Renal cortical epithelial cell (primary cell): ENCODE results near the gene RAB3GAP1. TPM values are rescaled to one million over a fixed set of nuclear protein-coding genes. Genes with fewer than 3 reads are reported as not detected.
"Not testable (repeated sequence)": the region's sequence is repeated elsewhere in the genome, so short reads cannot be mapped to it uniquely, and the experiment has no call there.

Experiments used
- DNase-seq: peaks from one replicate; pipeline ENCODE4 v3.0.0-alpha.2; 2011; ENCODE audit warnings: low read depth
- total RNA-seq: library from RNA; depleted of rRNA; stranded (reverse); fragments of >200 nt; gene quantifications from 2 replicates; pipeline ENCODE4 v1.2.3, GENCODE V29; 2014

Gene RAB3GAP1
- total RNA-seq, 1 donor from 2014 or later: 95.4 TPM

DNA sequence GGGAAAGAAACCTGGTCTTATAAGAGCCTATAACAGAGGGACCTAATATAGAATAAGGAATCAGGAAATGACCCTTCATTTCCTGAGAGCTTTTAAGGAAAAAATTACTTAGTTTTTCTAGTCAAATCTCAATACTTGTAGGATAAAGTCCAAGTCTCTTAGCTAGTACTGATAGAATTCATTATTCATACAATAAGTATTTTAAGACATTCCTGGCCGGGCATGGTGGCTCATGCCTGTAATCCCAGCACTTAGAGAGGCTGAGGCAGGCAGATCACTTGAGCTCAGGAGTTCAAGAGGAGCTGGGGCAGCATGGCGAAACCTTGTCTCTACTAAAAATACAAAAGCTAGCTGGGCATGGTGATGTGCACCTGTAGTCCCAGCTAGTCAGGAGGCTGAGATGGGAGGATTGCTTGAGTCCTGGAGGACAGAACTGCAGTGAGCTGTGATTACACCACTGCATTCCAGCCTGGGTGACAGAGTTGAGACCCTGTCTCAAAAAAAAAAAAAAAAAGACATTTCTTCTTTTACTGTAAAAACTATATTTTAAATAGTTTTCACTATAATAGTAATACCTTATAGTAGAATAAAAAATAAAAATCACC lies 3.2 kb downstream of the RAB3GAP1 start:
- peak; percentile 36 for DNase-seq

DNA sequence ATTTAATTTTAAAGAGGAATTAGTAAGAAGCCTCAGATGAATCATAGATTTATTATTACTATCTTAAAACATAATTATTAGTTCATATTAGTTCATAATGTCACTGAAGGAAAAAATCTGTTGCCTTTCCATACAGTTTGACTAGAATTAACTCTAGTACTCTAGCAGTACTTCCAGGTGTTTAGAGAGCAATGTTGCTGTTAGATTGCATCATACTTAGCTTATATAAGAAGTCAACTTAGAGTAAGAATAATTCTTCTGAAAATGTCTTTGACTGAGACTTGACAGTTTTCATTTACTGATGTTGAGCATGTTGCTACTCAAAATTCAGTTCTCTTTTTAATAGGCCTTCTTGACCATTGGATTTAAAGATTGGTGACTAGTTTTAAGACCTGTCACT lies 4.7 kb downstream of the RAB3GAP1 start:
- DNase-seq: peak; percentile 40

DNA sequence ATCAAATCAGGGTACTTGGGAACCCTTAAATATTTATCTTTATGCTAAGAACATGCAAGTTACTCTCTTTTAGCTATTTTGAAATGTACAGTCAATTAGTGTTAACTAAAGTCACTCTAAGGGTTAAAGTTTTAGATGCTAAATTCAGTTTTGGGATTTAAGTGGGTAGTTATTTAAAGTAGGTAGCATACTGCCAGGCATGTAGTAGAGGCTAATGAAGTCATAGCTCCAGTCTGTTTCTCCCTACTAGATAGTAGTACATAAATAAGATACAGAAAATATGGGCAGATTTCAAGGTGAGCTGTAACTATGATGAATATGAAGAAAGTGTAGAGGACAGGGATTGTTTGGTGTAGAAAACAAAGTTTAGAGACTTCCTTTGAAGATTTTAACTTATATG lies 7.5 kb downstream of the RAB3GAP1 start:
- no peak for DNase-seq

DNA sequence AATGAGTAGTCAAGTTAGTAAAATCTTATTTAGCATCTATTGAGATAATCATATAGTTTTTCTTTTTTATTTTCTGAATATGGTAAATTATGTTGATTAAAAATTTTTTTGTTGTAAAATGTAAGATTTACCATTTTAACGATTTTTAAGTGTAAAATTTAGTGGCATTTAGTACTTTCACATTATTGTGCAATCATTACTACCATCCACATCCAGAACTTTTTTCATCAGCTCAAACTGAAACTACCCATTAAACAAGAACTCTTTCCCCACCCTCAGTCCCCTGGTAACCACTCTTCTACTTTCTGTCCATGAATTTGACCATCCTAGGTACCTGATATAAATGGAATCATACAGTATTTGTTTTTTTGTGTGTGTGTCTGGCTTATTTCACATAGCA lies 11.1 kb downstream of the RAB3GAP1 start:
- no peak for DNase-seq

DNA sequence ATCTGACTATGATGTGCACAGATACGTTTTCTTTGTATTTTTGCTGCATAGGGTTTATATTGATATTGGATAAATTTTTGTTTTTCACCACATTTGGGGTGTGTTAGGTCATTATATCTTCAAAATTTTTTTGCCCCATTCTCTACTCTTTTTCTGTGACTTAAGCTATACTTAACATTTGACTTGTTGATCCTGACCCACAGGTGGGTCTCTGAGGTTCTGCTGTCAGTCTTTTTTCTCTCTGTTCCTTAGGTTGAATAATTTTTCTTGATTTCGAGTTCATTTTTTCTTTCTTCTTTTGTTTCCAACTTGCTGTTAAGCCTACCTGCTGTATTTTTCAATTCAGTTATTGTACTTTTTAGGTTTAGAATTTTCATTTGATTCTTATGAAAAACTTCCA lies 12.1 kb downstream of the RAB3GAP1 start:
- no peak for DNase-seq

DNA sequence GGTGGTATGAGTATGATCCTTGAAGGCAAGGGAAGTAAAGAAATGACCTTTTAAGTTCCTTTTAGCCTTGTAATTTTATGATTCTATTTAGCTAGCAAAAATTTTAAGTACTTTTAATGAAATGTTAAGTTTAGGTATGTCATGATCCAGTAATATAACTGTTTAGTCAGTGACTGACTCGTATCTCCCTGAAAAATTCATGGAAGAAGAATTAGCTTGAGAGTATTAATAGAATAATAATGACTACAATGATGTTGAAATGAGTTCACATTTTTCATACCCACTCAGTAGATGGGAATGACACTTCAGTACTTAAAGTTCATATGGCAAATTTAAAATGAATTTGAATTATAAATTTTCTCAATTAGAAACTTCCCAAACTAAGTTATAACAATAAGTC lies 14.6 kb downstream of the RAB3GAP1 start:
- no peak for DNase-seq

DNA sequence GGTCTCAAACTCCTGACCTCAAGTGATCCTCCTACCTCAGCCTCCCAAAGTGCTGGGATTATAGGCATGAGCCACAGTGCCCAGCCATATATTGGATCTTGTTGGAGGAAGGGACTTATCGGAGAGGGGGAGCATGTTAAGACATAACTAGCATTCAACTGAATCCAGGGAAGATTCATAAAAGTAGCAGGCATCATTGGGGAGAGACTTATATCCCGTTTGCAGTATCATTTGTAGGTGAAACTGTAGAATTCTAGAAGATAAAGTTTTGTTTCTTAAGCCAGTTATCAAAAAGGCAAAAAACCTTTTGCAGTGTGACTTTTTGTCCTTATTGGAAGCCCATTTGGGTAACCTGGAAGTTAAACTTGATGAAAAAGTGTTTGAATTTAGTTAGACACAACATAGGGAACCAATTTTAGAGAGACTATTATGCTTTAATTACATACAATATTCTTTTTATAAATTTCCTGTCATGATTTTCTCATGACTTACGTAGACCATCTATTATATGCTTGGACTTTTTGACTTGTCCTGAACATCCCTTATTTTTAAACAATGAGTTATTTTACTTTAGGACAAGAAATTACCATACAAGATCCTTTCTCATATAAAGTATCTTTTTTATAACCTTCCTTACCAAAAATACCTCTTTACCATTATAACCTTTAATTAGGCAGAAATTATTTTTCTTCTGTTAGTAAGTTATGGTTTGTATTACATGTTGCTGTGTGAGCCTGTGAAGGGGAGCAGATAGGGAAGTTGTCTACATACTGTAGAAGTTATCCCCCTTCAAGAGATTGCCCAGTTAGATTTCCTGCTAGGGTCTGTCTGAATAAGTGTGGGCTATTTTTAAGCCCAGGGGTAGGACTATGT lies 20.3 kb downstream of the RAB3GAP1 start:
- no peak for DNase-seq

DNA sequence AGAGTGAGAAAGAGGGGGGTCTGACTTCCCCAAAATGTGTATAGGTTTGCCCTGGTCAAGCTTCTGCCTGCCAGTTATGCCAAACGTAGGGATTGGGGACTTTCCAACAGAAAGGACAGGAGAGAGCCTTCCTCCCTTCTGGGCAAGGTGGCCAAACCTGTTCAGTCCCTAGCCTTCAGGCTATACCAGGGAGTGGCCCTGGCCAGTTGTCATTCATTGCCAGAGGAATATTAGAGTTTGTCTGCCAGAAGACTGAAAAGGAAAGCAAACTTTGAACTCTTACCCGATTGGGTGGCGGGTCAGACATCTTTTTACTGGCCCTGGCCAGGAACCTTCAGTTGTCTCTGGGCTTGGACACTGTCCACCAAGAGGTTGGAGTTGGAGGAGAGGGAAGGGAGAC lies 22.1 kb downstream of the RAB3GAP1 start:
- no peak for DNase-seq

DNA sequence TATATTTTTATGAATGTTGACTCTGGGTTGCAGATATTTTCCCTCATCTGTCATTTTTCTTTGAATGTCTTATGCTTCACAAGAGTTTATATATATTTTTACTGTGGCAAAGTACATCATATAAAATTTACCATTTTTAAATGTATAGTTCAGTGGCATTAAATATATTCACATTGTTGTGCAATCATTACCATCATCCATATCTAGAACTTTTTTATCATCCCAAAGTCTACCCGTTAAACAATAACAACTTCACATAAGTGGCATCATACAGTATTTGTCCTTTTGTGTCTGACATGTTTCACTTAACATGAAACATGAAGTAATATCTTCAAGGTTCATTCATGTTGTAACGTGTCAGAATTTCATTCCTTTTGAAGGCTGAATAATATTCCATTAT lies 24.5 kb downstream of the RAB3GAP1 start:
- DNase-seq: no peak

DNA sequence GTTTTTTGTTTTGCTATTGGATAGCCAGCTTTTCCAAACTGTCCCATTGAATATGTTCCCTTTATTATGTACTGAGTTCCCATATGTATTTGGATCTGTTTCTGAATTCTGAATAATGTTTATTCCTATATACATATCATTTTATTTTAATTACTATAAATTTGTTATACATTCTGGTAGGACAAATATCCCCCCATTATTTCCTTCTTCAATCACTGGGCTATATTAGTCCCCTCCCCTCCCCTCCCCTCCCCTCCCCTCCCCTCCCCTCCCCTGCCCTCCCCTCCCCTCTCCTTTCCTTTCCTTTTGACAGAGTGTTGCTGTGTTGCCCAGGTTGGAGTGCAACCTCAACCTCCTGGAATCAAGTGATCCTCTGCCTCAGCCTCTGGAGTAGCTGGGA lies 26.3 kb downstream of the RAB3GAP1 start:
- no peak for DNase-seq

DNA sequence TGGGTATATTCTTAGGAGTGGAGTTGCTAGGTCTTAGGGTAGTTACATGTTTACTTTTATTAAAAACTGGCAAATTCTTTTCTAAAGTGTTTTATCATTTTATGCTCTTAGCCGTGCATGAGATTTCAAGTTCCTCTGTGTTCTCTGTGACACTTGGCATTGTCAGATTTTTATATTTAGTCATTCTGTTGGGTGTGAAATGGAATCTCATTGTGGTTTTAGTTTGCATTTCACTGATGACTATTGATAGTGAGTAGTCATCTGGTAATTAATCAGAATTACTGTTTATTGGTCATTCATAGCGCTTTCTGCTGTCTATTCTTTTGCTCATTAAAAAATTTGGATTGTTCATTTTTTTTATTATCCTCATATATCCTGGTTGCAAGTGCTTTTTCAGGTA lies 34.1 kb downstream of the RAB3GAP1 start:
- DNase-seq: no peak

DNA sequence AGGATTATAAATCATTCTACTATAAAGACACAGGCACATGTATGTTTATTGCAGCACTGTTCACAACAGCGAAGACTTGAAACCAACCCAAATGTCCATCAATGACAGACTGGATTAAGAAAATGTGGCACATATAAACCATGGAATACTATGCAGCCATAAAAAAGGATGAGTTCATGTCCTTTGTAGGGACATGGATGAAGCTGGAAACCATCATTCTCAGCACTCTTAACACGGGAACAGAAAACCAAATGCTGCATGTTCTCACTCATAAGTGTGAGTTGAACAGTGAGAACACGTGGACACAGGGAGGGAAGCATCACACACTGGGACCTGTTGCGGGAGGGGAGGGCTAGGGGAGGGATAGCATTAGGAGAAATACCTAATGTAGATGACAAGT lies 37.5 kb downstream of the RAB3GAP1 start:
- not testable (repeated sequence) for DNase-seq

DNA sequence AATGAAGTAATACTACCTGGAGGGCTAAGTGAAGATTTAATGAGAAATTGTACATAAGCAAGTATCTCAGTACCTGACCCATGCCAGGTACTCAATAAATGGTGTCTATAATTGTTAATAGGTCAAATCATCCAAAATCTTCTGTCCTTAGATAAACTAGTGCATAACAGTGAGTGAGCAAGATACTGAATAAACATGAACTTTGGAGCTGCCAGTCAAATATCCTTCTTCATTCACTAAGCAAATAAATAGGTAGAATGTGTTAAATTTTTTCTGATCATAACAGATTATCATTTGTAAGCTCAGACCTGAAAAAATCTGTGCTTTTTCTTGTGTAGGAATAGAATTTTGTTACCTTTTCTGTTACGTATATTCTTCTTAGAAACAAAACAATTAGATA lies 39.6 kb downstream of the RAB3GAP1 start:
- no peak for DNase-seq

DNA sequence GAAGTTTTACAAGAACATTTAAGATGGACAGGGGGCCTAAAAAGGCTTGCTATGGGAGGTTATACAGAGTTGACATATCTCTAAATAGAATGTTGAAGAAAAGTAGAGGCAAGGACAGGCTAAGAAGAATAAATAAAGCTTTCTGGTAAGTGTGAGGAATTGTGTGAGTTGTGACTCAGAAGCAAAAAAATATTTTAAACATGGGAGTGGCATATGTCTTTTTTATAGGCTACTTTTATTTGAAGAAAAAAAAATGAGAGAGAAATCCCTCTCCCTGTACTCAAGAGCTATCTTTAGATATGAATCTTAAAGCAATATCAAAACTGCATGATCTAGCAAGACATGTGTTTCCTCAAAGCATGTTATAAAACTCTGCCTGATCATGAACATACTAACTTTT lies 41.1 kb downstream of the RAB3GAP1 start:
- DNase-seq: no peak

DNA sequence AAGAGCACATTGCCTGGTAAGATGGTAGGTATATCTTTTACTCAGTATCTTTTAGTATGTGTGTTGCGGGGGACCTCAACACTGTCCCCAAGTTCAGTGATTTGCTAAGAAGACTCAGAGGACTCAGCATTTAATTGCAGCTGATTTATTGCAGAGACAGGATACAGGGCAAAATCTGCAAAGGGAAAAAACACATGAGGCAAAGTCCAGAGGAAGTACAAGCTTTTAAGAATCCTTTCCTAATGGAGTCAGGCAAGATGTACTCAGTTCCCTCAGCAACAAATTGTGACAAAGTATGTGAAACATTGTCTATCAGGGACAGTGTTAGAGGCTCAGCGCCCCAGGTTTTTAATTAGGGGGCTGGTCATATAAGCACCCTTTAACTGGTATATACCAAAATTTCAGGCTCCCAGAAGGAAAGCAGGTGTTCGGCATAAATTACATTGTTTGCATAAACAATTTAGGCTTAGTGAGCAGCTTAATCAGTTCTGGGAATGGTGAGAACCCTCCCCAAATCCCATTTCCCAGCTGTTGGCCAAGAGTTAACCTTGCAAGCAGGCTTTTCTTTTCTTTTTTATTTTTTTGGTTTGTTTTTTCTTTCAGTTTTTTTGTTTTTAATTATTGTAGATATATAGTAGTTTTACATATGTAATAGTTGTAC lies 41.7 kb downstream of the RAB3GAP1 start:
- no peak for DNase-seq

DNA sequence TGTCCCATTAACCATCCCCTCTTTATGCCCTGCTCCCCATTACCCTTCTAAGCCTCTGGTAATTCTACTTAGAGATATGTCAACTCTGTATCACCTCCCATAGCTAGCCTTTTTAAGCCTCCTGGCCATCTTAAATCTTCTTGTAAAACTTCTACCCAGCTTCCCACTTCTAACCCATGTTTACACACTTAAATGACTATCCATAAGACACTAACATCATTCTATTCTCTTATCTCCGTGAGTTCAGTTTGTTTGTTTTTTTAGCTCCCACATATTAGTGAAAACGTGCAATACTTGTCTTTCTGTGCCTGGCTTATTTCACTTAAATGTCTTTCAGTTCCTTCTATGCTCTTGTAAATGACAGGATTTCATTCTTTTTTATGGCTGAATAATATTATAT lies 42.4 kb downstream of the RAB3GAP1 start:
- DNase-seq: no peak

DNA sequence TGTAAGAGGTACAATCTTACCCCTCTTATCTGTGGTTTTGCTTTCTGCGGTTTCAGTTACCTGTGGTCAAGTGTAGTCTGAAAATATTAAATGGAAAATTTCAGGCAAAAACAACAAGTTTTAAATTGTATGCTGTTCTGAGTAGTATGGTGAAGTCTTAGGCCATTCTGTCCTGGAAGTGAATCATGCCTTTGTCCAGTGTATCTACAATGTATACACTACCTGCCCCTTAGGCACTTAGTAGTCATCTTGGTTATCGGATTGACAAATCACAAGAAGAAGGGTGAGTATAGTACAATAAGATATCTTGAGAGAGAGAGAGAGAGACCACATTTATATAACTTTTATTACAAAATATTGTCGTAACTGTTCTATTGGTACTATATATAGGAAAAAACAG lies 43.5 kb downstream of the RAB3GAP1 start:
- no peak for DNase-seq

DNA sequence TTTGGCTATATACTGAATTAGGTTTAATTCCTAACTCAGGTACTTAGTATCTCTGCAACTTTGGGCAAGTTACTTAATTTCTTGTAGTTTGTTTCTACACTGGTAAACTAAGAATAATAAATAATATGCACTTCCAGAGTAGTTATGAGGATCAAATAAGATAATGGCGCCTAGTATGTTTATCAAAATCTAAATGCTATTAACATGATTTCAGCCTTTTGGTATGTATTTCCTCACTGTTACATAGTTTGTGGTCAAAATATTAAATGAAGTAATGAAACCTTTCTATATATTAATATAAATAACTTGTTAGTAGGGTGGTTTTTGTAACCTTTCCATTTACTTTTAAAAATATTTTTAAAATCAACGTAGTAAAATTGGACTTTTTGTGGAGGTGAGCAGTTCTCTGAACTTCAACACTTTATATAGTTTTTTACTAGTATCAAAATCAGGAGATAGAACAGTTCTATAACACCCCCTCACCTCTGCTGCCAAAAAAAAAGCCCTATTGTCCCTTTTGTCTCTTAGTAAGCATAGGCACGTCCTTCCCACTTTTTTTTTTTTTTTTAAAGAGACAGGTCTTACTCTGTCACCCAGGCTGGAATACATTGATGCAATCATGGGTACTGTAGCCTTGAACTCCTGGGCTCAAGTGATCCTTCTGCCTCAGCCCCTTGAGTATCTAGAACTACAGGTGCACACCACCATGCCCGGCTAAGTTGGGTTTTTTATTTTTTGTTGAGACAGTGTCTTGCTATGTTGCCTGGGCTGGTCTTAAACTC lies 44.8 kb downstream of the RAB3GAP1 start:
- no peak for DNase-seq

DNA sequence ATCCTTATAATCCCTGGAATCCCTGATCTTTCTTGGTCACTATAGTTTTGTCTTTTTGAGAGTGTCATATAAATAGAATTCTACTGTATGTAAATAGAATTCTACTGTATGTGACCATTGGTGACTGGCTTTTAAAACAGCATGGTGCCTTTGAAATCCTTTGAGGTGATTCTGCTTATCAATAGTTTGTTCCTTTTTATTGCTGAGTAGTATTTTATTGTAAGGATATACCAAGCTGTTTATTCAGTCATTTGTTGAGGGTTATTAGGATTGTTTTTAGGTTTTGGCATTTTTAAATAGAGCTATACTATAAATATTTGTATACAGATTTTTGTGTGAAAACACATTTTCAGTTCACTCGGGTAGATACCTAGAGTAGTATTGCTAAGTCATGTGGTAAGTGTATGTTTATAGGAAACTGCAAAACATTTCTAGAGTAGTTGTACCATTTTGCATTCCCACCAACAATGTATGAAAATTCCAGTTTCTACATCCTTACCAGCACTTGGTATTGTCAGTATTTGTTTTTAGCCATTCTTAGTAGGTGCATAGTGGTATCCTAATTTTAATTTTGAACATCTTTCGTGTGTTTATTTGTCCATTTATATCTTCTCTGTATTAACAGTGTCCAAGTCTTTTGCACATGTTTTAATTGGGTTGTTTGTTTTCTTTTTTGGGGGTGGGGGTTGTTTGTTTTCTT lies 45.6 kb downstream of the RAB3GAP1 start:
- no peak for DNase-seq

DNA sequence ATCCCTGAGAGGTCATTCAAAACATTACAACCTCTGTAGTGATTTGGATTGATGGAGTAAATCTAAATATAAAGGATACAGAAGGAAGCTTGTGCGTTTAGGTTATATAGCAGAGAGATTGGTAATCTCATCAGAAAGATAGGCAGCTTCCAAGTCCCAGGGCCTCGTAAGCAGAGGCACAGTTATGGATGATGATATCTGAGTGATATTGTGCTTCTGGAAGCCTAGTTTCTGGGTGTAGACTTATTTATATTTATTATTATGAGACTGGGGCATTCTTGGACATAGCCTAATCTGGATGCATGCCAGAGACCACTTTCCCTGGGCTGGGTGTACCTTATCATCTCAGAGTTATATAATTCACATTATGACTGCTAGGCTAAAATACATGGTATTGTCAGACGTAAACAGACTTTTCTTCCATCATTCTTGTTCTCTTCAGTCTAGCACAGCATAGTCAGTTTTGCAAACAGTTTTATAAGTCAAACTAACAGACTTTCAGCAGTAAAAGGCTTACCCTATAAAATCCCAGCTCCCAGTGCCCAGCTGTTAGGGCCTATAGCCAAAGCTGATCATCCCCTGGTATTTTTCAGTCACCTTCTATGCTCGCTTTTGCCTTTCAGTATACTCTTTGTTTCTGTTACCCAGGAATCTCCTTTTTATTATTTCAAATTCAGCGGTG lies 47.9 kb downstream of the RAB3GAP1 start:
- DNase-seq: no peak

DNA sequence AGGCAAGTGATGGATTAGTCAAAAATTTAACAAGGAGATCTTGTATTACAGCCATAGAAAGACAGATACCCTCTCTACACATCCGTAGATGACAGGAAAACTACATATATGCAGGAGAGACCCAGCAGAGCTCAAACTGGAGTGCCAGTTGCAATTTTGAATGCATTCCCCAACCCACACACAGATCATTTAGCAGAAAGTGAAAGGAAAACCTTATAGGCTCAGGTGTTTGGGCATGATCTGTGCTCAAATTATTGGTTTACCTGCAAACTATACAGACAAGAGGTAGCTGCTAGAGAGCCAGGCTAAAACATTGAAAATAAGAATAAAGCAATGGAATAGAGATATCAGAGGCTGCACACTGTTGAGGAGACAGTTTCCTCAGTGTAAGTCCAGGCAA lies 51.8 kb downstream of the RAB3GAP1 start:
- DNase-seq: no peak
